ENCODE results near the gene POMGNT1. TPM values are rescaled to one million over a fixed set of nuclear protein-coding genes. Genes with fewer than 3 reads are reported as not detected.

Gene POMGNT1
- polyA plus RNA-seq, 2 of the 4 experiments (the other 2 are of a cell fraction), result 33.1 to 33.5 TPM

DNA sequence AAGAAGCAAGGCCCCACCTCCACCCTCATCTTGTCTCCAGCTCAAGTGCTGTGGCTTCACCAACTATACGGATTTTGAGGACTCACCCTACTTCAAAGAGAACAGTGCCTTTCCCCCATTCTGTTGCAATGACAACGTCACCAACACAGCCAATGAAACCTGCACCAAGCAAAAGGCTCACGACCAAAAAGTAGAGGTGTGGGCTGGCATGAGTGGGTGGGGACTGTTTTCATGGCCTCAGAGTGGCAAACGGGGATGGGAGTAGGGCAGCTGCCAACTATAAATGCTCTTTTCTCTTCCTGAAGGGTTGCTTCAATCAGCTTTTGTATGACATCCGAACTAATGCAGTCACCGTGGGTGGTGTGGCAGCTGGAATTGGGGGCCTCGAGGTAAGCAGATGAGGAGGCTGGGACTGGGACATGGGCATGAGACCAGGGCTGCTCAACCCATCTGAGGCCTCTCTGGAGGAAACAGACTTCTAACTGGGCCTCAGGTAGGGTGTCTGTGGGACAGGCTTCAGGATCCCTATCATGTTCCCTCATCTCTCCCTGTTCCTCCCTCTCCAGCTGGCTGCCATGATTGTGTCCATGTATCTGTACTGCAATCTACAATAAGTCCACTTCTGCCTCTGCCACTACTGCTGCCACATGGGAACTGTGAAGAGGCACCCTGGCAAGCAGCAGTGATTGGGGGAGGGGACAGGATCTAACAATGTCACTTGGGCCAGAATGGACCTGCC lies 13.1 kb downstream of the POMGNT1 start:
- CTCF ChIA-PET, result interaction anchor here (4.7 to 14.4 kb wide), 2 partner anchors 39 to 148 kb away, joined by 39 to 181 read pairs; no protein-coding TSS in a partner anchor
- Histone ChIP-seq H3K9me3 (no peaks in the 10 kb centered on the region), H3K4me1 (peaks cover 38% of the 10 kb centered on the region), H3K27ac (peak overlapping the region in 1 of 2 experiments; percentile 91; a peak in 3 of 6 replicates), H3K4me2 (no peak overlapping the region), H3K4me3 (no peak overlapping the region)
- TF ChIP-seq TP53 (CRISPR knock-in tag; IDR thresholded peaks at IDR 0.05) (no peak), GATA3 (IDR thresholded peaks at IDR 0.05; ENCODE audit: borderline replicate concordance) (no peak), CBX2 (IDR thresholded peaks at IDR 0.05; ENCODE audit: borderline replicate concordance, low read depth) (no peak), PBX3 (IDR thresholded peaks at IDR 0.05) (no peak), TFCP2L1 (CRISPR knock-in tag; IDR thresholded peaks at IDR 0.05) (no peak), RARB (CRISPR knock-in tag; IDR thresholded peaks at IDR 0.05) (no peak), CHD4 (IDR thresholded peaks at IDR 0.05; ENCODE audit: borderline replicate concordance) (no peak), EP300 (IDR thresholded peaks at IDR 0.05) (no peak), JUNB (IDR thresholded peaks at IDR 0.05) (no peak), HOXB13 (CRISPR knock-in tag; IDR thresholded peaks at IDR 0.05; ENCODE audit: low read depth) (no peak), REST (IDR thresholded peaks at IDR 0.05) (no peak), USF2 (IDR thresholded peaks at IDR 0.05) (no peak), HDAC2 (IDR thresholded peaks at IDR 0.05) (no peak), MAX (IDR thresholded peaks at IDR 0.05) (no peak)
- TF ChIP-seq, protein P1, sequence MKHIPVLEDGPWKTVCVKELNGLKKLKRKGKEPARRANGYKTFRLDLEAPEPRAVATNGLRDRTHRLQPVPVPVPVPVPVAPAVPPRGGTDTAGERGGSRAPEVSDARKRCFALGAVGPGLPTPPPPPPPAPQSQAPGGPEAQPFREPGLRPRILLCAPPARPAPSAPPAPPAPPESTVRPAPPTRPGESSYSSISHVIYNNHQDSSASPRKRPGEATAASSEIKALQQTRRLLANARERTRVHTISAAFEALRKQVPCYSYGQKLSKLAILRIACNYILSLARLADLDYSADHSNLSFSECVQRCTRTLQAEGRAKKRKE (CRISPR knock-in tag; IDR thresholded peaks at IDR 0.05; ENCODE audit: low read depth), result no peak
- TF ChIP-seq, protein P2, sequence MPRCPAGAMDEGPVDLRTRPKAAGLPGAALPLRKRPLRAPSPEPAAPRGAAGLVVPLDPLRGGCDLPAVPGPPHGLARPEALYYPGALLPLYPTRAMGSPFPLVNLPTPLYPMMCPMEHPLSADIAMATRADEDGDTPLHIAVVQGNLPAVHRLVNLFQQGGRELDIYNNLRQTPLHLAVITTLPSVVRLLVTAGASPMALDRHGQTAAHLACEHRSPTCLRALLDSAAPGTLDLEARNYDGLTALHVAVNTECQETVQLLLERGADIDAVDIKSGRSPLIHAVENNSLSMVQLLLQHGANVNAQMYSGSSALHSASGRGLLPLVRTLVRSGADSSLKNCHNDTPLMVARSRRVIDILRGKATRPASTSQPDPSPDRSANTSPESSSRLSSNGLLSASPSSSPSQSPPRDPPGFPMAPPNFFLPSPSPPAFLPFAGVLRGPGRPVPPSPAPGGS (IDR thresholded peaks at IDR 0.05), result no peak
- POLR2A ChIA-PET, result no interaction called here
- WGBS (ENCODE audit: missing lambda C conversion rate), result 90% methylated on average over 7 of the region's 7 CpGs
- DNase-seq (ENCODE audit: low read depth in 1 of 2, low spot score in 1 of 2) (no peak), FAIRE-seq (no peak), ATAC-seq (no peak)

DNA sequence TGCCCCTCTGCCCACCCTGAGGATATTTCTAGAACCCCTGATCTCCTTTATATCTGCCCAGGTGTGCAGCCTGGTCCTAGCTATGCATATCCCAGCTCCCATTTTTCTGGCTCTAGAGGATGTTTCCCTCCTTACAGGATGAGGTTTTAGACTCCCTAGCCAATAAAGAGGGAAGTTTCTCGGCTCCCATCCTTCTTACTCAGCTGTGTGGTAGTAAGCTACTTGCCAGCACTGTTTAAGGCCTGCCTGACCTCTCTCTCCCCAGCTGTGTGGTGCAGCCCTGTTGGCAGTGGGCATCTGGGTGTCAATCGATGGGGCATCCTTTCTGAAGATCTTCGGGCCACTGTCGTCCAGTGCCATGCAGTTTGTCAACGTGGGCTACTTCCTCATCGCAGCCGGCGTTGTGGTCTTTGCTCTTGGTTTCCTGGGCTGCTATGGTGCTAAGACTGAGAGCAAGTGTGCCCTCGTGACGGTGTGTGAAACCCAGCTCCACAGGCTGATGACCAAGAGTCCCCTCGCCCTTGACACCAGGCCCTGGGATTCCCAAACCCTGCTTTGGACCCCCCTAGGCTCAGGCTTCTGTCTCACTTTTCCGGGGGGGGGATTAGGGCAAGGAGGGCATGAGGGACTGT lies 14.2 kb downstream of the POMGNT1 start:
- H3K4me2 ChIP-seq, result peak overlapping the region; percentile 66
- CTCF ChIA-PET, result interaction anchor here (1.0 to 14.4 kb wide), 6 partner anchors 11 to 147 kb away, joined by 3 to 181 read pairs (median 6); no protein-coding TSS in a partner anchor
- POLR2A ChIA-PET, result interaction anchor here (1.0 to 1.3 kb wide), 3 partner anchors 9 to 39 kb away, joined by 3 to 6 read pairs (median 3); no protein-coding TSS in a partner anchor

More for the DNA sequence above, 14.2 kb downstream of the POMGNT1 start:
- FAIRE-seq, result no peak
- Histone ChIP-seq H3K4me3 (no peak overlapping the region; the same call in 2 of the 3 replicates), H3K4me1 (peaks cover 46% of the 10 kb centered on the region), H3K27ac (peak overlapping the region; percentile 89 to 91), H3K9me3 (no peaks in the 10 kb centered on the region)
- WGBS (ENCODE audit: missing lambda C conversion rate), result 86% methylated on average over 12 of the region's 12 CpGs
- no peak for DNase-seq (ENCODE audit: low read depth in 1 of 2, low spot score in 1 of 2)
- ATAC-seq, result no peak
- no peak for TF ChIP-seq MAZ (IDR thresholded peaks at IDR 0.05; ENCODE audit: borderline replicate concordance, low read depth, low read length)
- no peak for TF ChIP-seq NR3C1 (IDR thresholded peaks at IDR 0.05)
- no peak for TF ChIP-seq ZFP36 (IDR thresholded peaks at IDR 0.05; ENCODE audit: borderline replicate concordance, partially characterized antibody)
- no peak for TF ChIP-seq CEBPB (IDR thresholded peaks at IDR 0.05)
- TF ChIP-seq HDAC2 (IDR thresholded peaks at IDR 0.05), result no peak
- TF ChIP-seq MAFK (IDR thresholded peaks at IDR 0.05; ENCODE audit: partially characterized antibody), result no peak
- TF ChIP-seq, protein P3, sequence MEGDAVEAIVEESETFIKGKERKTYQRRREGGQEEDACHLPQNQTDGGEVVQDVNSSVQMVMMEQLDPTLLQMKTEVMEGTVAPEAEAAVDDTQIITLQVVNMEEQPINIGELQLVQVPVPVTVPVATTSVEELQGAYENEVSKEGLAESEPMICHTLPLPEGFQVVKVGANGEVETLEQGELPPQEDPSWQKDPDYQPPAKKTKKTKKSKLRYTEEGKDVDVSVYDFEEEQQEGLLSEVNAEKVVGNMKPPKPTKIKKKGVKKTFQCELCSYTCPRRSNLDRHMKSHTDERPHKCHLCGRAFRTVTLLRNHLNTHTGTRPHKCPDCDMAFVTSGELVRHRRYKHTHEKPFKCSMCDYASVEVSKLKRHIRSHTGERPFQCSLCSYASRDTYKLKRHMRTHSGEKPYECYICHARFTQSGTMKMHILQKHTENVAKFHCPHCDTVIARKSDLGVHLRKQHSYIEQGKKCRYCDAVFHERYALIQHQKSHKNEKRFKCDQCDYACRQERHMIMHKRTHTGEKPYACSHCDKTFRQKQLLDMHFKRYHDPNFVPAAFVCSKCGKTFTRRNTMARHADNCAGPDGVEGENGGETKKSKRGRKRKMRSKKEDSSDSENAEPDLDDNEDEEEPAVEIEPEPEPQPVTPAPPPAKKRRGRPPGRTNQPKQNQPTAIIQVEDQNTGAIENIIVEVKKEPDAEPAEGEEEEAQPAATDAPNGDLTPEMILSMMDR (IDR thresholded peaks at IDR 0.05), result no peak
